GM21717 (cell line): ENCODE results near the gene MS4A4A.
A peak's percentile ranks its signal among the peaks of the same experiment; 100 is the strongest.
"Not testable (repeated sequence)": the region's sequence is repeated elsewhere in the genome, so short reads cannot be mapped to it uniquely, and the experiment has no call there.

ENCODE experiments used
- ATAC-seq: cut with Tn5 transposase; IDR thresholded peaks from one replicate; pipeline ENCODE4 v1.9.1; 2021; ENCODE audit warnings: mild to moderate bottlenecking, moderate library complexity; ENCODE audit not compliant: unreplicated experiment

MS4A4A gene

DNA sequence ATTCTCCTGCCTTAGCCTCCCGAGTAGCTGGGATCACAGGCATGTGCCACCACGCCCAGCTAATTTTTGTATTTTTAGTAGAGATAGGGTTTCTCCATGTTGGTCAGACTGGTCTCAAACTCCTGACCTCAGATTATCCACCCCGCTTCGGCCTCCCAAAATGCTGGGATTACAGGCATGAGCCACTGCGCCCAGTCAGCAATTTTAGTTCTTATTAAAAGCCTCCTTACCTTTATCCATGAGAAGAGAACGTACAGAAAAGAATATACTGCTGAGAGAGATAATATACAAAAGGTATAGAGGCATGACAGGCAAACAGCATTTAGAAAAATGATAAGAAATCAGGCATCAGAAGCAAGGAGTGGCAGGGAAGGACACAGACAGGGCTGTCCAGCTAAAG lies 21.4 kb downstream of the MS4A4A start:
- not testable (repeated sequence) for ATAC-seq

DNA sequence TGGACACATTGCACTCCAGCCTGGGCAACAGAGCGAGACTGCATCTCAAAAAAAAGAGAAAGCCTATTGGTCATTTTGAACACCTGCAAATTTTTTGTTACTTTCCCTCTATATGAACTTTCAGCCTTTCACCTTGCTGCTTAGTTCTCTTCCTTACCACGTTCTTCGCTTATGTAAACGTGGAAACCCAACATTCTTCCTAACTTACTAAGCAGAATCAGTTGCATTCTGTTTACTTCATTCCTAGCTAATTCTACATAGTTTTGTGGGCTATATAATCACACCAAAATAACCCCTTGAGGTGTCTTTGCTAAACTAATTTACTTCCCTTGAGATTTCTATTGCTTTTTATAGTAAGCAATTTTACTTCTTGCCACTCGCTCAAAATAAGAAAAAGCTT lies 23.2 kb downstream of the MS4A4A start:
- no peak for ATAC-seq

DNA sequence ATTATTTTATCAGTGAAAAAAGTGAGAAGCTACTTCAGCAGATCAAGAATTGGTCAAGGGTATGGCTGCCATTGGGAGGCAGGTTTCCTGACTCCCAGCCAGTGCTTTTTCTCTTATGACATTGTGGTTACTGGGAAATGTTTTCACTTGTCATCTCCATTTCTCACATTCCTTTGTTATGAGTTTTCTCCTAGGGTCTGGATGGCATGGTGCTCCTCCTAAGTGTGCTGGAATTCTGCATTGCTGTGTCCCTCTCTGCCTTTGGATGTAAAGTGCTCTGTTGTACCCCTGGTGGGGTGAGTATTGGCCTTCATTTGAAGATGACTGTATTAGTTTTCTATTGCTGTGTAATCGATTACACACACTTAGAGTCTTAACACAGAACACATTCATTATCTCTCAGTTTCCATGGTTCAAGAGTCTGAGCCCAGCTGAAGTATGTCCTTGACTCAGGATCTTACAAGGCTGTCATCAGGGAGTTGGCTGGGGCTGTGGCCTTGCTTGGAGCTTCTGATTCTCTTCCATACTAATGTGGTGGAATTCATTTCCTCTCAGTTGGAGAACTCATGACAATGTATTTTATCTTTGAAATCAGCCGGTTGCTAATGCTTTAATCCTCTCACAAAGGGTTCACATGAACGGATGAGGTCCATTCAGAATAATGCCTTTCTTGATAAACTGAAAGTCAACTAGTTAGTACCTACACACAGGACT lies 25.6 kb downstream of the MS4A4A start:
- no peak for ATAC-seq

DNA sequence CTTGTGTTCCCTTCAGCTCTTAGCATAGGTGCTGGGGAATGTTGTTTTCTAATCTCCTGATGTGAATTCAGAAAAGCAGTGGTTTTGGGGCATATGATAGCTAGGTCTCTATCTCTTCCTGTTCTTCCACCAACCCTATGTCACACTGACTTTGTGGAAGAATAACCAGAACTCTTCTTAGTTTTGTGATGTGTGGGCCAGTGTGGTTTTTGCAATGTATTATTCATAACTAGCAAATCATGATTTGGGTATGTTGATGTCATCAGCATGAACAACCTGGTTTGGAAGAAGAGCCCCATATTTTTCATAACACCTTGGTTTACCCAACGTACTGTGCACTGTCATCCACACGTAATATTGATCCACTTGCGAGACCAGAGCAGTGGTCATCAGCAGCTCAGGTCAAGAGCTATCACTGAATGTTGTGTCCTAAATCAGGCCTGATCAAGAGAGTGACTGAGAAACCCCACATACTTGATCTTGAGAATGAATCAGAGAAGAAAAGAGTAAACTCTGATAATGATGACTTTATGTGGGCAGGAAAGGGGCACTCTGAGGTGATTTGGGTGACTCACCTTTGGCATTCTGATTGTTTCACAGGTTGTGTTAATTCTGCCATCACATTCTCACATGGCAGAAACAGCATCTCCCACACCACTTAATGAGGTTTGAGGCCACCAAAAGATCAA lies 27.2 kb downstream of the MS4A4A start:
- ATAC-seq = no peak

DNA sequence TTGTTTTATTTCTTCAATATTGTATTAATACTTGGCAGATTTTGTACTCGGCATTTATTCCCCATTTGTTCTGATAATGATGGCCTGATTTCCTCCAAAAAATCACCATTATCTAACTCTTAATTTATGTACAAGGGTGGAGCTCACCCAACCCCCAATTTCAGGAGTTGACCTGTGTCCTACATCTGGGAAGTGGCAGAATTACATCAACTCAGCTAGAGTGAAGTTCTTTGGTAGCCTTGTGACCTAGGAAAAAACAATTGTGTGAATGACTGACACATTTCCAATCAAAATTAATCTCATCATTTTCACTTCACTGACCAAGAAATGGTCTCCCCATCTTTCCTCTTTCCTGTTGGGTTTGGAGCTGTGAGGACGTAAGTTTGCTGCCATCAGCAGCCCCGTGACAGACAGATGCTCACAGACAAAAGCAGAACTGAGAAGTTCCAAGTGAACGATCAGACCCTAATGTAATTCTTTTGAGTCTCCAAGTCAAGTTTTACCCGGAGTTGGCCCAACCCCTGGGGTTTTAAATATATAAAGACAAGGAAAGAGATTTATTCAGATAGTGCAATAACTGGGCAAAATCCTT lies 30.0 kb downstream of the MS4A4A start:
- ATAC-seq = peak; percentile 64

DNA sequence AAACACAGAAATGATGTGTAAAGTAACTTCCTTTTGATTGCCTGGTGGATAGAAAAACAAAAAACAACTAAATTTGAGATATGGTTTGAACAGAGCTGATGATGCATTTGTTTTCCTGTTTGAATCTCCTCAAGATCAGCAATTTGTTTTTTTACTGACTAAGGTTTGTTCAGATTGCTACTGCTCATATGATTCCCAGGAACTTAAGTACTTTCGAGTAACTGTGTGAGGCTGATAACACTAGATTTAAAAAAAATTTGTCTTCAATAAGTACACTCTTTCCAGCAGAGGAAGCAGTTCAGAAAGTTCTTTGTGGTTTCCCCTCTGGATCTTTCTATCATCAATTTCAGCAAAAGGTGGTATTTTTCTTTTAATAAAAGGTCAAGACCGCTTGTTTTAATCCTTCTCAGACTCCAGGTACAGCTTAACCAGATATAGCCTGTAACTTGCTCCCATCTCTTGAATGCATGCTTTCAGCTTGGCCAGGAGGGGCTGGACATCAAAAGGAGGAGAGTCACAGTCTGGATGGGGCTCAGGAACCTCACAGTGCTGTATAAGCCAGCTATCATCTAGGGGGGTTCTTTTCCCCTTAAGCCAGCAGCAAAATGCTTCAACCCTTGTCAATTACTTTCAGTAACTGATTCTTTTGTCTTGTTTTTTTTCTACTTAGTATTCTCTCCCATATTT lies 34.3 kb downstream of the MS4A4A start:
- ATAC-seq = no peak

DNA sequence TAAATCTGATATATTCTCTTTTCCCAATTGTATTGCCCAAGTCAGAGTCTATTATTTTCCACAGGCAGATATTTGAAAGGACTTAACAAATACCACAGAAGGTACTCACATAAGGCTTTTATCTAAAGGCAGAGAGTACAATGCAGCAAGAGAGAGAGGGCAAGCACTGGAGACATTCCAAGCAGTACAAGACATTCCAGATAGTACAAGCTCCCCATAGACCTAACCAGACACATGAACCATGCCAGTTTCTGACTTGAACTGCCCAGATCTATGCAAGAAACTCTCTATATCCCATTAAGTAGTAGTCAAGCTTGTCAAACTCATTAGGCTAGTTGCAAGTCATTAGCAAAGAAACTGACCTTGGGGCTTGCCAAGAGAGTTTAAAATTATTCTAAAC lies 35.4 kb downstream of the MS4A4A start:
- no peak for ATAC-seq

DNA sequence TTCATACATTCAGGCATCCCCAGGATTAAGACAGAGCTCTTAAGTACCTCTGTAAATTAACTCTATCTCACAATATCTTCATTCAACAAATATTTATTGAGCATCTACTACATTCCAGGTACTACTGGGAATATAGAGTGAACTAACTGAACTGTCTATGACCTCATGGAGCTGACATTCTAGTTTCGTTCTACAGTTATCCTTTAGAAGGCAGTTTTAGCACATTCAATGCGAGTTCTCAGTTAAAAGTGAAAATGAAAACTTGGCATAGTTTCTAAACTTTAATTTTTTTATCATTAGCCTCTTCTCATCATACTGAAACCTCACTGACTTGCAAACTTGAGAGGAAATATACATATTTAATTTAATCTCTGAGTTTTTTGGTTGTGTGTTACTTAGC lies 35.9 kb downstream of the MS4A4A start:
- ATAC-seq = no peak

DNA sequence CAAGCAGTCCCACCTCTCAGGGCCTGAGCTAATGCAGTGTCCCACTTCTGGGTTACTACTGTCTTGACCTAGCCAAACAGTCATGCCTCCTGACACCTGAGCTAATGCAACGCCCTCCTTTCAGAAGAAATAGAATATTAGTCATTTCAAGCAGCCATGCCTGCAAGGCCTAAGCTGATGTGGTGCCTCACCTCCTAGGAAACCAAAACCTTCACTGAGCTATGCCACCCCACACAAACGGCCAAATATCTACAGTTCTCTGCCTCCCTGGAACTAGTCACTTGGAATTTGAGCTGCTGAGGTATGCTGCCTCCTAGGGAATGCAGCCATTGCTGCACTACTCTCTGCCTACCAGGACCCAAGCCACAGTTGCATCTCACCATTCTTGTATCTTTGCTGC lies 38.3 kb downstream of the MS4A4A start:
- ATAC-seq = no peak

DNA sequence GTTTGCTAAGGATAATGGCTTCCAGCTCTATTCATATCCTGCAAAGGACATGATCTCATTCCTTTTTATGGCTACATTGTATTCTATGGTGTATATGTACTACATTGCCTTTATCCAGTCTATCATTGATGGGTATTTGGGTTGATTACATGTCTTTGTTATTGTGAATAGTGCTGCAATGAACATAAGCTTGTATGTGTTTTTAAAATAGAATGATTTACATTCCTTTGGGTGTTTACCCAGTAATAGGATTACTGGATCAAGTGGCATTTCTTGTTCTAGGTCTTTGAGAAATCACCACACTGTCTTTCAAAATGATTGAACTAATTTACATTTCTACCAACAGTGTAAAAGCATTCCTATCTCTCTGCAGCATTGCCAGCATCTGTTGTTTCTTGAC lies 40.6 kb downstream of the MS4A4A start:
- no peak for ATAC-seq

DNA sequence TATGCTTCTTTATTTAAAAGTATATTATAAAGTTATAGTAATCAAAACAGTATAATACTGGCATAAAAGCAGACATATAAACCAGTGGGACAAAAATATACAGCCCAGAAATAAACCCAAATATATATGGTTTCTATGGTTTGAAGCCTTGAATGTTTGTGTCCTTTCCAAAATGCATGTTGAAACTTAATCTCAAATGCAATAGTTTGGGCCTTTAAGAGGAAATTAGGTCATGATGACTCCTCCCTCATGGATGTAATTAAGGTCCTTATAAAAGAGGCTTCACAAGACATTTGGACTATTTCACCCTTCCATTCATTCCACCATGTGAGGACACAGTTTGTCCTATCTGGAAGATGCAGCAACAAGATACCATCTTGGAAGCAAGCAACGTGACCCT lies 46.5 kb downstream of the MS4A4A start, which contains the start of gene MS4A6E:
Gene MS4A6E (plus strand): TSS at position 301 of the 400 bp plus-strand sequence. CDS start 7,641 bp downstream, outside the sequence.
- no peak for ATAC-seq

DNA sequence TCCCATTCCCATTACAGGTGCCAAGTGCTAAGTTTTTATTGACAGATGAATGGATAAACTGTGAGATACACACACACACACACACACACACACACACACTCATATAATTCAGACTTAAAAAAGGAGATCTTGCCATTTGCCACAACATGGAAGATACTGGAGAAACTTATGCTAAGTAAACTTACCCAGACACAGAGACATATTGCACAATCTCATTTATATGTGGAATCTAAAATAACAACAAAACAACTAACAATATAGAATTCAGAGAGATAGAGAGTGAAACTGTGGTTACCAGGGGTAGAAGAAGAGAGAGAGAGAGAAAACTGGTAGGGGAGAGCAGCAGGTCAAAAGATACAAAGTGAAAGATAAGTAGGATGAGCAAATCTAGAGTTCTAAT lies 48.0 kb downstream of the MS4A4A start:
- ATAC-seq = no peak

DNA sequence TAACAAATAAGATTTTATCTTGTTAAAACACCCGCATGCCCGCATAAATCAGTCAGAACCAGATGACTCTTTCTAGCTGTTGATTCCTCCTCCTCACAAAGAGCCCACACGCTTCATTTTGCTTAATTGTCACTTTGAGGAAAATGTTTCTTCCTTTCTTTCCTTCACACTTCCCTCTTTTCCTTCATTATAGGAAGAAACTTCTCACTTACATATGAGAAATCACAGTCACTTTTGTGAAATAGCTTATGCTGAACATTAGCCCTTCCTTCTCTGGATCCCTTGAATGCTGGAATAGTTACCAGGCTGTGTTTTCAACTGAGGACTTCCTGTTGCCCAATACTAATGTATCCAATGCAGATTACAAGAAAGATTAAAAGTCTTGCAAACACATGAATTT lies 52.4 kb downstream of the MS4A4A start:
- no peak for ATAC-seq

DNA sequence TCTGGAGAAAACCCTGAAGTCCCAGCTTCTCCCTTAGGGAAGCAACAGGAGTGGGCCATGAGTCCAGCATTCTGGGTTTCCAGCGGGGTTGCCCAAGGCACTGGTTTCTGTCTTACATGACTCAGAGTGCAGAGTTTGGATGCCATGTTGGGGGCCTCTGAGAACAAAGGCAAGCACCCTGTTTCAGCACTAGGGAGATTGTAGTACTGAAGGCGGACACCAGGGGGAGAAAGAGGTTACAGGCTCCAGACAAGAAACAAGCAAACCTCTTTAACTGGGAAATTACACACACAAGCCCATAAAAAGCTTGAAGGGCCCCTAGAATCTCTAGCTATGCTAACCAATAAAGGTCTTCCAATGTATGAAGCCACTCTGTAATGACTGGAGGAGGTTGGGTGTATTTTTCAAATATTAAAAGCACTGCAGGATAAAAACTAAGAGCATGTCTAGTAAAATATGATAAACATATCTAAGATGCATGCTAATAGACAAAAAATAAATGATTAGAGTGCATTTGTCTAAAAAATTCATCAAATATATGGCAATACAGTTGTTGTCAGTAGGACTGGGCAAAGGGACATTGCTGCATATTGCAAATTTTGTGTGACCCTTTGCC lies 53.6 kb downstream of the MS4A4A start:
- peak; percentile 54 for ATAC-seq

DNA sequence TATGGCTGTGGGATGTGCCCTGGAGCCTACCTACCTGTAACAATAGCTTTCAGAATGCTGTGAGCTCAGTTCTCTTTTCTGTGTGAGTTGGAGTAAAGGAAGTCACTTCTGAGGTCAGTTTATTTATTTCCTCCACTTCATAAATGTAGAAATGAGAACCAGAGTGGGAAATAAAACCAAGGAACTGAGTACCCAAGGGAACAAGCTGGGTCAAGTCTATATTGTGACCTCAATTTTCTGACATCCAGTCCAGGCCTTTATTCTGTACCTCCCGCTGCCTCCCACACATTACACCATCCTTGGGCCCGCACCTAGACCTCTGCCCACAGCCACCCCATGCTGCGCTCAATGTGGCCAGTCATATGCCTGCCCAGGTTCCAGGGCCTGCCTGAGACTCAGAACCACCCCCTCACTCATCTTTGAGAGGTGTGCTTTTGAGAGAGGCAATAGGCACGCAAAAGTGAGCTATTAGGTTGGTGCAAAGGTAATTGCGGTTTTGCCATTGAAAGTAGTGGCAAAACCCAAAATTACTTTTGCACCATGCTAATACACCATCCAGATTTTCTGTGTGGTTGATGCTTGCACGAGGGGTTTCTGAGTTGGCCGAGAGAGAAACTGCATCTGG lies 56.4 kb downstream of the MS4A4A start:
- ATAC-seq = no peak

DNA sequence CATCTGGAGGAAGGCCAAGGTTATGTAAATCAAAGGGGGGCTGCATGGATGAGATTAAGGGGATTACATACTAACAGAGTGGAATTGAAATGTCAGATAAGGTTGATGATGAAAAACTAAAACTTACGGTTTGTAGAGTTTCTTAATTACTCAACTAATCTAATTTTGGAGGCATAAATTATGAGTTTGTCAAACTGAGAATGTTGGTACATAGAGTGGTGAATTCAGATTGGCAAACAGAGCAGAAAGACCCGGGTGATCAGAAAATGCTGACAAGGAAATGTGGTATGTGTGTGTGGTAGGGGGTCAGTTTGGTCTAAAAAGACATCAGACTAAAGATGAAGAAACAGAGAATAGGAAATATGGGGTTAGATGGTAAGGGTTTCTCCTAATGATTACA lies 57.6 kb downstream of the MS4A4A start:
- ATAC-seq = no peak

DNA sequence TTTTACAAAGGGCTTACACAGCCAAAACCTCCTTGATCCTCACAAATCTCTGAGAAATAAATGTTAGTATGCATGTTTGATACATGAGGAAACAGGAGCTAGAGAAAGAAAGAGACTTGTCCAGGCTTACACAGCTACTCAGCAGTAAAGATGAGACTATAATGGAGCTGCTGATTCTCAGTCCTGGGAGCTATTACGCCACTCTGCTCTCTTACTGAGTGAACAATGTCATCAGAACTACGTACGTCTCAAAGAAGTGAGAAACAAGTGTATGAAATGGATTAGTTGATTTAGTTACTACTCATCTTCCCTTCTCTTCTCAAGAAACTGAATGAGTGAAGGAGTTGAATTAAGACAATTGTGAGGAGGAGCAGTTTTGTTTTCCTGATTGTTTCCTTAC lies 58.9 kb downstream of the MS4A4A start:
- ATAC-seq = no peak

DNA sequence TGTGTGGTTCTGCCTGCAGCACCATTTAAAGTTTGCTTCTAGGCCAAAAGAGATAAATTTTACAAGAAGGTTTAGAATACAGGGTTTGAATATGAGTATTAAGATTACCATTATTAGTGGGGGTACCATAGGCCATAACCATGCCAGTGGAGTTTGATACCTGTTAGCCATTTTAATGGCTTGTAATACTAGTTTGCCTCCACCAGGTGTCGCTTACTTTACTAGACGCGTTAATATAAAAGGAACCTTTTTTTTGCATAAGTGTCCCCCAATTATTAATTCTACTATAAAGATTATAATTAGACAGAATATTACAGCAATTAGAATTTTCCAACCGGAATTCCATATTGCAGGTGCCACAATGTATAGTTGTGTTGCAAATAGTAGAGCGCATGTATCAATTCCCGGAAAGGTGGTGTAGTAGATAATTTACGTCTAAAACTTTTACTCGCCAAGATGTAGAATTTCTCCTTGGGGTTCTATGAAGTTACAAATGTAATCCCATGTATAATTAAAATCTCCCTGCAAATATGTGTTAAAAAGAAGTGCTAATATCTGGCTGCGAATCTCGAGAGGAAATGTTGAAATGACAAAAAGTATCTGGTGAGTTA lies 62.7 kb downstream of the MS4A4A start:
- no peak for ATAC-seq

DNA sequence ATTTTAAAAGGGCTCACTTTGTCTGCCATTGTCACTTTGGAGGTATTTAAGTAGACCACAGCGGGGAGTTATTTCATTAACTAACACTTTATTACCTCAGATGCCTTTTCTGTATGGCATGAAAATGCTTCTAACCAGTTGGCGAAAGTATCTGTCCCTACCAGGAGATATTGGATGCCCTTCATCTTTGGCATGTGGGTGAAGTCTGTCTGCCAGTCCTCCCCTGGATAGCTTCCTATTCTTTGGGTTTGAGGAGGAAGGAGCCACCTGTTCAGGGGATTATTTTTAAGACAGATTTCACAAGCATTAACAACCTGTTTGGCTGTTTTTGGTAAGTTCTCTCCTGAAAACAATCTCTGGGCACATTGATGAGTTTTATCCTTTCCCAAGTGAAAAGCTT lies 63.7 kb downstream of the MS4A4A start:
- ATAC-seq = no peak

DNA sequence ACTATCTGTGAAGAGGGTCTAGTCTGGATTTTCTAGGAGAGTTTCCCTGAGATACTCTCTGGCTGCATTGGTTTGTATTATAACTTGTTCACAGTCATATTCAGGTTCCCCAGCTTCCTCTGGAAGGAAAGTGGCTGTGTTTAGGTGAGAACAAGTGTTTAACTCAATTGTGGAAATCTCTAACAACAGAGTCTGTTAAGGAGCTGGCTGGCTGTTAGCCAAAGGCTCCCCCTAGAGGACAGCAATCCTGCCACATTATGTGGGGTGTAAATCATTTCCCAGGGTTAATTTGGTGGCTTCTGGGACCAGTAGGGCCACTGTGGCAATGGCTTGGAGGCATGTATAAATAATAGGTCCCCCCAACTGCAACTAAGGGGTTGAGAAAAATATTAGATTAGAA lies 65.0 kb downstream of the MS4A4A start:
- ATAC-seq = no peak
